ENCODE measurements around the gene PHF14.

GRCh38 chr7:11082552-11083213 lies 109.0 kb downstream of the PHF14 start:
- TF ChIP-seq POLR2A (IDR thresholded peaks at IDR 0.05; ENCODE audit: low read length) (no peak), GATA1 (IDR thresholded peaks at IDR 0.05; ENCODE audit: low read depth, low read length) (no peak)
